IMR-90 (cell line): ENCODE results near the gene HTT. TPM values are rescaled to one million over a fixed set of nuclear protein-coding genes. Genes with fewer than 3 reads are reported as not detected.

Experiments used
- ATAC-seq: fragments of 200-7000 bp; cut with Tn5 transposase; 2 replicates; pipeline ENCODE4 v1.9.1; 2020; ENCODE audit warnings: low read depth, mild to moderate bottlenecking, moderate library complexity
- BruUV-seq: library from RNA; stranded (reverse); fragments of 400-500 nt; replicated peaks from 2 replicates; lab custom pipeline; 2021; lab: Mats Ljungman, UMichigan
- CTCF ChIA-PET: fragments of 300-600 bp; formaldehyde crosslinking; extraction: SDS; loops from one replicate; lab custom pipeline; 2021; ENCODE audit warnings: antibody characterized with exemption; lab: Yijun Ruan, JAX
- POLR2A ChIA-PET: fragments of 300-600 bp; sonication (Branson Sonifier 250); formaldehyde crosslinking; loops from one replicate; lab custom pipeline; 2022; ENCODE audit warnings: antibody characterized with exemption; ENCODE audit not compliant: unreplicated experiment; lab: Charles Lee
- DNase-seq: peaks from one replicate; pipeline ENCODE4 v3.0.0; 2013
- H2AFZ ChIP-seq: replicated peaks from 2 replicates; pipeline ENCODE3; 2013; ENCODE audit warnings: low read length, mild to moderate bottlenecking; ENCODE audit not compliant: poor library complexity
- H2AK5ac ChIP-seq: 2 replicates; pipeline ENCODE4 v1.6.1; 2013; ENCODE audit warnings: low read depth, low read length, inconsistent platforms
- H2AK9ac ChIP-seq: replicated peaks from 2 replicates; pipeline ENCODE3; 2013; ENCODE audit warnings: mild to moderate bottlenecking, low read depth, low read length, moderate library complexity; ENCODE audit not compliant: poor library complexity
- H2BK120ac ChIP-seq: 2 replicates; pipeline ENCODE4 v1.6.1; 2013; ENCODE audit warnings: low read depth, low read length, inconsistent platforms
- H2BK15ac ChIP-seq: 3 replicates; pipeline ENCODE4 v1.6.1; 2013; ENCODE audit warnings: low read depth, low read length, inconsistent platforms
- H2BK20ac ChIP-seq: 2 replicates; pipeline ENCODE4 v1.6.1; 2013; ENCODE audit warnings: low read depth, mild to moderate bottlenecking, inconsistent platforms, low read length, moderate library complexity
- H2BK5ac ChIP-seq: 2 replicates; pipeline ENCODE4 v1.6.1; 2013; ENCODE audit warnings: mild to moderate bottlenecking, low read depth, low read length, inconsistent platforms; ENCODE audit not compliant: poor library complexity, severe bottlenecking
- H3K14ac ChIP-seq: replicated peaks from 2 replicates; pipeline ENCODE4 v1.6.1; 2013; ENCODE audit warnings: low read depth, low read length, inconsistent platforms
- H3K18ac ChIP-seq: 2 replicates; pipeline ENCODE4 v1.6.1; 2013; ENCODE audit warnings: low read depth, low read length, control low read depth
- H3K23ac ChIP-seq: 2 replicates; pipeline ENCODE4 v1.6.1; 2013; ENCODE audit warnings: low read depth, low read length, inconsistent platforms
- H3K27ac ChIP-seq: 2 replicates; pipeline ENCODE4 v1.5.1; 2013; ENCODE audit warnings: mild to moderate bottlenecking, control low read depth, low read length; ENCODE audit not compliant: insufficient read depth
- H3K27me3 ChIP-seq: 2 replicates; pipeline ENCODE4 v1.6.1; 2013; ENCODE audit warnings: low read length; ENCODE audit not compliant: control insufficient read depth, insufficient read depth
- H3K36me3 ChIP-seq: 2 replicates; pipeline ENCODE4 v1.6.1; 2013; ENCODE audit warnings: low read length, mixed read lengths; ENCODE audit not compliant: control insufficient read depth, insufficient read depth
- H3K4ac ChIP-seq: 2 replicates; pipeline ENCODE4 v1.6.1; 2013; ENCODE audit warnings: low read depth, low read length, inconsistent platforms
- H3K4me1 ChIP-seq: 2 replicates; pipeline ENCODE4 v1.6.1; 2013; ENCODE audit warnings: low read length, mixed read lengths; ENCODE audit not compliant: control insufficient read depth, insufficient read depth
- H3K4me2 ChIP-seq: 2 replicates; pipeline ENCODE4 v1.6.1; 2013; ENCODE audit warnings: low read depth, mild to moderate bottlenecking, control low read depth, low read length, moderate library complexity
- H3K4me3 ChIP-seq: 2 replicates; pipeline ENCODE4 v1.5.1; 2013; ENCODE audit warnings: low read depth, mild to moderate bottlenecking, control low read depth, low read length, moderate library complexity; ENCODE audit not compliant: insufficient read depth
- H3K56ac ChIP-seq: 2 replicates; pipeline ENCODE4 v1.6.1; 2013; ENCODE audit warnings: low read length, inconsistent platforms; ENCODE audit not compliant: insufficient read depth; ENCODE audit errors: extremely low read depth
- H3K79me1 ChIP-seq, 2 experiments: 2 replicates each; pipeline ENCODE4 v1.6.1; 2013; ENCODE audit warnings: low read length in 2 of 2, inconsistent platforms in 1 of 2, low read depth in 1 of 2
- H3K9ac ChIP-seq: 2 replicates; pipeline ENCODE4 v1.6.1; 2013; ENCODE audit warnings: low read depth, low read length, control low read depth
- H3K9me1 ChIP-seq: 2 replicates; pipeline ENCODE4 v1.6.1; 2013; ENCODE audit warnings: low read length, inconsistent platforms; ENCODE audit not compliant: insufficient read depth
- H3K9me3 ChIP-seq: 2 replicates; pipeline ENCODE4 v1.6.1; 2013; ENCODE audit warnings: low read length; ENCODE audit not compliant: control insufficient read depth, insufficient read depth
- H4K20me1 ChIP-seq: 2 replicates; pipeline ENCODE4 v1.6.1; 2013; ENCODE audit warnings: low read length, inconsistent platforms; ENCODE audit not compliant: insufficient read depth
- H4K5ac ChIP-seq: 2 replicates; pipeline ENCODE4 v1.6.1; 2013; ENCODE audit warnings: mild to moderate bottlenecking, low read depth, low read length, control low read depth
- H4K8ac ChIP-seq, 2 experiments: 2 replicates each; pipeline ENCODE4 v1.6.1; 2013; ENCODE audit warnings: low read depth in 2 of 2, low read length in 2 of 2, control low read depth in 1 of 2, inconsistent platforms in 1 of 2
- H4K91ac ChIP-seq: 2 replicates; pipeline ENCODE4 v1.6.1; 2013; ENCODE audit warnings: low read depth, low read length, inconsistent platforms; ENCODE audit not compliant: insufficient read depth
- CHD1 ChIP-seq: IDR thresholded peaks from 2 replicates; pipeline ENCODE4 v1.6.1; 2012; ENCODE audit warnings: low read depth, low read length, improper control_type of control experiment
- MAZ ChIP-seq: IDR thresholded peaks from 2 replicates; pipeline ENCODE4 v1.6.1; 2012; ENCODE audit warnings: low read depth, mild to moderate bottlenecking, low read length, improper control_type of control experiment, moderate library complexity, borderline replicate concordance
- WGBS, 2 experiments: methylation state at CpG; one replicate each; pipeline versions ENCODE4 v1.1.5 to v1.1.7; 2013; ENCODE audit warnings: missing lambda C conversion rate in 2 of 2; ENCODE audit not compliant: insufficient read length in 1 of 2; ENCODE audit errors: extremely low coverage in 2 of 2; 5-methylcytosine and 5-hydroxymethylcytosine counted together
- dilution Hi-C: fragments of 300-500 bp; cut with HindIII; formaldehyde crosslinking; loops from one replicate; pipeline ENCODE4 v1.14.3; 2018; ENCODE audit warnings: low sequenced_read_pairs; ENCODE audit not compliant: unreplicated experiment
- in situ Hi-C: fragments of 300-500 bp; cut with MboI; formaldehyde crosslinking; loops from 3 replicates; pipeline ENCODE4 v1.14.3; 2019; ENCODE audit warnings: low sequenced_read_pairs, inconsistent platforms, mixed read lengths
- intact Hi-C: fragments of 100-400 bp; cut with micrococcal nuclease; formaldehyde crosslinking; loops from 2 replicates; pipeline ENCODE4 v1.10.0; 2022
- polyA plus RNA-seq, 3 experiments: library from polyadenylated mRNA; depleted of rRNA; stranded (reverse); fragments of >200 nt; gene quantifications; 2 replicates each; pipeline ENCODE4 v1.2.3, GENCODE V29; 2012; ENCODE audit warnings: low replicate concordance in 1 of 3
- total RNA-seq: library from RNA; depleted of rRNA; stranded (reverse); fragments of >200 nt; gene quantifications from 2 replicates; pipeline ENCODE4 v1.2.3, GENCODE V29; 2012
- TF ChIP-seq, protein P1 (sequence below): fragments of 150-350 bp; IDR thresholded peaks from 2 replicates; pipeline ENCODE4 v1.6.1; 2016; ENCODE audit warnings: low read depth, mild to moderate bottlenecking, low read length, moderate library complexity, borderline replicate concordance

Gene HTT
- total and polyA plus RNA-seq, 2 of the 4 experiments (the other 2 are of a cell fraction), result 11.6 to 14.3 TPM

GRCh38 chr4:3256230-3257102 lies 182.0 kb downstream of the HTT start:
- intact Hi-C loops (no loop called here), in situ Hi-C loops (no loop called here), dilution Hi-C loops (no loop called here)
- Histone ChIP-seq H3K14ac (no peak overlapping the region), H3K9me3 (no peaks in the 10 kb centered on the region), H3K79me1 (no peaks in the 10 kb centered on the region), H4K91ac (no peak overlapping the region), H3K4me2 (no peak overlapping the region), H2AK9ac (no peak overlapping the region), H3K9me1 (no peaks in the 10 kb centered on the region), H3K9ac (no peak overlapping the region), H2BK5ac (no peak overlapping the region), H3K4me3 (no peak overlapping the region), H3K23ac (no peak overlapping the region), H2AK5ac (no peak overlapping the region), H4K5ac (no peak overlapping the region), H3K36me3 (no peaks in the 10 kb centered on the region), H2BK15ac (no peak overlapping the region), H4K20me1 (no peaks in the 10 kb centered on the region), H3K56ac (no peak overlapping the region), H3K4ac (no peak overlapping the region), H3K18ac (no peak overlapping the region), H2BK120ac (no peak overlapping the region), H3K27me3 (no peaks in the 10 kb centered on the region; the same call in 1 of the 2 replicates), H4K8ac (no peak overlapping the region), H2BK20ac (no peak overlapping the region), H3K4me1 (no peaks in the 10 kb centered on the region), H3K27ac (no peak overlapping the region), H2AFZ (no peak overlapping the region)
- DNase-seq, result no peak
- ATAC-seq, result no peak
- BruUV-seq, result no TSS peak
- ChIA-PET POLR2A (no interaction called here), CTCF (no interaction called here)
- whole genome bisulfite sequencing, 2 experiments, result 90% methylated on average over 4 of the region's 21 CpGs; no CpG with 5 or more reads in 1 of the 2 experiments
- TF ChIP-seq, protein P1, sequence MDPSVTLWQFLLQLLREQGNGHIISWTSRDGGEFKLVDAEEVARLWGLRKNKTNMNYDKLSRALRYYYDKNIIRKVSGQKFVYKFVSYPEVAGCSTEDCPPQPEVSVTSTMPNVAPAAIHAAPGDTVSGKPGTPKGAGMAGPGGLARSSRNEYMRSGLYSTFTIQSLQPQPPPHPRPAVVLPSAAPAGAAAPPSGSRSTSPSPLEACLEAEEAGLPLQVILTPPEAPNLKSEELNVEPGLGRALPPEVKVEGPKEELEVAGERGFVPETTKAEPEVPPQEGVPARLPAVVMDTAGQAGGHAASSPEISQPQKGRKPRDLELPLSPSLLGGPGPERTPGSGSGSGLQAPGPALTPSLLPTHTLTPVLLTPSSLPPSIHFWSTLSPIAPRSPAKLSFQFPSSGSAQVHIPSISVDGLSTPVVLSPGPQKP, result no peak
- TF ChIP-seq MAZ (no peak), CHD1 (no peak)
